ENCODE measurements around the gene CHMP4B. TPM values are rescaled to one million over a fixed set of nuclear protein-coding genes. Genes with fewer than 3 reads are reported as not detected.
A peak's percentile ranks its signal among the peaks of the same experiment; 100 is the strongest.

CHMP4B gene
- total RNA-seq, 1 donor from 2014 or later: 56.0 TPM

DNA sequence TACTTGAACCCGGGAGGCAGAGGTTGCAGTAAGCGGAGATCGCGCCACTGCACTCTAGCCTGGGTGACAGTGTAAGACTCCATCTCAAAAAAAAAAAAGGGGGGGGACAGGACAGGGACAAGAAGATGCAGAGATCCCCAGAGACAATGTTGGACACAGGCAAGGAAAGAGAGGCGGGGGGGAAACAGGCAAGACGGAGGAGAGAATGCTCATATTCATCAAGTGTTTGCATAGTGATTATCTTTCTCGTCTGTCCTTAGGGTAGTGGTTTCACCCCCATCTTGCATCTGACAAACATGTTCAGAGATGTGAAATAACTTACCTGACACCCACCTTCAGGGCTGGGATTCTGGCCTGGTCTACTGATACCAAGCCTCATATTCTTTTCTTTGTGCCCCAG lies 29.0 kb downstream of the CHMP4B start:
- DNase-seq: no peak

DNA sequence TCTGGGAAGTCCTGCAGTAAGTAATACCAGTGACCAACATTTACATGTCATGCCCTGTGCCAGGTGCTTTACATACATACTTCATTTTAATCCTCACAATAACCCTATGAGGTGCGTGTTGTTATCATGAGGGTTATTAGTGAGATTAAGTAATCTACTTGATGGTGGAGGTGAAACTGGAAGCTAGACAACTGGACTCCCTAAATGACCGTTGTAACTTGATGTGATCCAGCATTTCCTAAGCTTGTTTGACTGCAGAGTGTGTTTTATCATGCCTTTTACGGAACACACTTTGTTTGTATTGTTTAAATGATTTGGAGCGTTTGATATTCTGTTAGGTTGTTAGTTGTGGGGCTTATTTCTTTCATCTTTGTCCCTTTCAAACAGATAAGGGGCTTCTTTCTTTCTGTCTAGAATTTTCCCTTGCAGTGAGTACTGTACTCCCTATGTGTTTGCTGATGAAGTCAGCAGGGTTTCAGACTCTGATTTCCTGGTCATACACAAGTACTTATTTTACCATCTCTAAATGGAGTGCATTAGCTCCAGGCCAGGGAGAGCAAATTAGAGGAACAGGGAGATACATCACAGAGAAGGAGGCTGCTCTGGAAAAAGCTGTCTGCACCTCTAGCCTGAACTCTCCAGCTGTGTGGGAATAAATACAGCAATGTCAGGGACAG lies 29.7 kb downstream of the CHMP4B start:
- no peak for DNase-seq

DNA sequence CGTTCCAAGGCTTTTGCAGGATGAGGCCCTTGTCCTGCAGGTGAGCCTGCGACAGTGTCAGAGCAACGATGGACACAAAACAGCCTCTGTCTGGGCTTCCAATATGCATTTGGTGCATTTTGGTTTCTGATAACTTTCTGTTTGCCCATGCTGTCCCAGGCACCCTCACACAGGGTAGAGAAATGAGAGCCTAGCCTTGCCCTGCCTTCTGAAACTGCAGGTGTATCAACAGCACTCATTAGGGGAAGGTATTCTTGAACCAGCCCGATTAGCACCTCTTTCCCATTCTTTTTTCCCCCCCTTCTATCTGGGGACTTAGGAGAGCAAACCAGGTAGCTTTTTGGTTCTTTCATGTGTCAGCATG lies 30.3 kb downstream of the CHMP4B start:
- no peak for DNase-seq

- DNase-seq: no peak
Observed at GRCh38 chr20:33842346-33842745, 31.2 kb downstream of the CHMP4B start.

DNA sequence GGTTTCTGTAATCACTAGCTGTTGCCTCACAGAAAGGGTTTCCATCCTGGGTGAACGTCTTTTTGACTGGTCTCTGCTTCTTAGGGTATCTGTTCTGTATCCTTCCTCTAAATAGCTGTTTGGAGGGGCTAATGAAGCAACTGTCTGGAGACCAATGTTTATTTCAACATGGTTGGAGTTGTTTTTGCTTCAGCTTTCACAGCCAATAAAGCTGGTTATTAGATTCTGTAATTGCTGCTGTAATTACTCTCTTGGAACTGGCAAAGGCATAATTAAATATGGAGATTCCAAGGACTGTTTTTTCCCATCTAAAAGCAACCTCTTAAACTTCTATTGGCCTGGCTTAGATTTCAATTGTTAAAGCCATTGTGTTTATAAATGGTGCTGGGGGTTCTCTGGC lies 31.9 kb downstream of the CHMP4B start:
- no peak for DNase-seq

DNA sequence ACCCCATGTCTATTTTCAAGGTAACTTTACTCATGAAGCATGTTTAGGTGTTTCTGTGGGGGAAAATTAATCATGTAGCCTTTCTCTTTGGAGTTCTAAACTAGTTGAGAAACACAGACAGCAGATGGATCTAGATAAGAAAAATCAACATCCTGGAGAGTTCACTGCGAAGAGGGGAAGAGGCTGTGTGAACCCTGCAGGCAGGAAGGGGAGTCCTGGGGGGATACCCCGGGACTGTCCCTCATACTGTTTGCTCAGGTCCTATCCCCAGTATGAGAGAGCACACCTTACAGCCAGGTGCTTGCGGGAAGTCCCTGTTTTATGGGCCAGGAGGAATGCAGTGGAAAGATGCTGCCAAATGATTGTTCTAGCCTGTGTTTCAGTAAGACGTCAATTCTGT lies 32.7 kb downstream of the CHMP4B start:
- DNase-seq: no peak

DNA sequence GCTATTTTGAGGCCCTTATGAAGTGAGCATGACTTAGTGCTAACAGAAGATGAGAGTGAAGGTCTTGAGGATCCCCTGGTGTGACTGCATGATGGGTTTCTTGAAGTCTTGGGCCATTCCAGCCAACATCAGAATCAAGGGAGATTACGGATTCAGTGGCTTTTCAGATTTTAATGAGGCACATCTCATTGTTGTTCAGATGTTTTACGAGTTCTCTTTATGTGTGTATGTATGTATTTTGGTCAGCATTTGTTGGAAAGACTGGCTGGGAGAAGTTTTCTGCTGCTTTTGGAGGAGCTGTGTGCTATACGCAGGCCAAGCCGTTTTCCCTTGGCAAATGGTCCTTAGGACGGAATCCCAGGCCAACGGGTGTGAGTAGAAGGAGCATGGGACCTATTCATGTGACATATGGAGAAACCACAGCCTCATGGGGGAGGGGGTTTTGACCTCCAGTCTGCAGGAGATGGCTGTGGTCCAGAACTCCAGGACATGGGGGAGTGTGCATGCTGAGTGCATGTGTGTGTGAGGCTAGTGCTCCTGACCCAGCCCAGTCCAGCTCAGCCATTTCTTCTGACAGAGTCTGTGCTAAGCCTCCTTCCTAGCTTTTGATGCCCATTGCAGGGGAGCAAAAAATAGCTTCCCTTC lies 35.3 kb downstream of the CHMP4B start:
- DNase-seq: peak; percentile 52

GRCh38 chr20:33847006-33847405 lies 35.9 kb downstream of the CHMP4B start:
- no peak for DNase-seq

- no peak for DNase-seq
Observed at GRCh38 chr20:33848391-33848790, 37.2 kb downstream of the CHMP4B start.

DNA sequence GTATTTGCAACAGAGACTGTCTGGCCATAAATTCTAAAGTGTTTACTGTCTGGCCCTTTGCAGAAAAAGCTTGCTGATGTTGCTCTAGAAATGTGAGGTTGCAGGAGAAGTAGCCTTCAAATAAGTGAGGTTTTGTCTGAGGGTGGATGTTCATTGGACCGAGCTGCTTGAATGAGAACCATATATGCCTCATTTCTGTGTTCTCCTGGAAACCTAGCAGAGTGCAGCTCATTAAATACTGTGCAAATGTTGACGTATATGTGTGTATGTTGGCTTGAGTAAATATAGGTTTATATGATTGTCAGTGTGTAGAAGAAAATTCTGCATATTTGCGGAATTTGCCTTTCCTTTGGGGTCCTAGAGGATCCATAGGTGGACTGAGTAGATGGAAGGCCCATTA lies 39.0 kb downstream of the CHMP4B start:
- DNase-seq: no peak

- no peak for DNase-seq
Observed at GRCh38 chr20:33851842-33852466, 40.8 kb downstream of the CHMP4B start.

DNA sequence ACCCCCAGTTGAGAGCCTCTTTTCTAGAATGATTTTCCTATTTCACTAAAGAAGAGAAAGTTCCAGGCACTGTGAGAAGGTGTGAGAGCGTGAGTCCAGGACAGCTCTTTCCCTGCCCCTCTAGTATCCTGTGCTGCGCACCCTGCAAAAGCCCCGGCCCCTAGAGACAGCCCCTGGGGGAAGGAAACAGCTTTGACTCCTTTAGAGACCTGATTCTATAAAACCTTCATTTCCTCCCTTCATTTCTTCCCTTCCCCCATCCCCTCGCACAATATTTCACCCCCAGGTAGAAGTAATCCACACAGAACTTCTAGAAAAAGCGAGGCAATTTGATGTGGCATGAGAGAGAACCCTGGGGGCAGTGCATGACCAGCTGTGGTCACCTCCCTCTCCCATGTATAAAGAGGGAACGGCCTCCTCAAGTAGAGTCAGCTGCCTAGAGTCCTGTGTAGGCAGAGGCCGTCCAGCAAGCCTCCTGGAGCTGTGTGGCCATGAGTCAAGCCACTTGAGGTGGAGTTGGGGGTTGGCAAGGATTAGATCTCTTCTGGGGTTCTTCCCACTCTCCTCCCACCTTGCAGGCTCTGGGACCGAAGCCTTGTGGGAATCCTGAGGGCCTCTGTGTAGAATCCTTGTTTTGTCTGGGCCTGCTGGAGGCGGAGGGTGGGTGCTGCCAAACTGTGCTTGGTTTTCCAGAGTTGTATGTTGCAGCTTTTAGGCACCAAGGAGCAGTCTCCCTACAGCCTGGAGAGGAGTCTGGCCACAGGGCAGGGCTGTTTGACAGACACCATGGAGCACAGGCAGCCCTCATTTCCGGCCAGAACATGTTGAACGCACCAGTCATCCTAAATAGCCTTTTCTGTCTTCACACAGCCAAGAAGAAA lies 41.7 kb downstream of the CHMP4B start:
- no peak for DNase-seq

DNA sequence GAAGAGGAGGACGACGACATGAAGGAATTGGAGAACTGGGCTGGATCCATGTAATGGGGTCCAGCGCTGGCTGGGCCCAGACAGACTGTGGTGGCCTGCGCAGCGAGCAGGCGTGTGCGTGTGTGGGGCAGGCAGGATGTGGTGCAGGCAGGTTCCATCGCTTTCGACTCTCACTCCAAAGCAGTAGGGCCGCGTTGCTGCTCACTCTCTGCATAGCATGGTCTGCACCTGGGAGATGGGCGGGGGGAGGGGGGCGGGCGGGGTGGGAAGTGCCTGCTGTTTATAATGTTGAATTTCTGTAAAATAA lies 42.3 kb downstream of the CHMP4B start:
- DNase-seq: no peak

DNA sequence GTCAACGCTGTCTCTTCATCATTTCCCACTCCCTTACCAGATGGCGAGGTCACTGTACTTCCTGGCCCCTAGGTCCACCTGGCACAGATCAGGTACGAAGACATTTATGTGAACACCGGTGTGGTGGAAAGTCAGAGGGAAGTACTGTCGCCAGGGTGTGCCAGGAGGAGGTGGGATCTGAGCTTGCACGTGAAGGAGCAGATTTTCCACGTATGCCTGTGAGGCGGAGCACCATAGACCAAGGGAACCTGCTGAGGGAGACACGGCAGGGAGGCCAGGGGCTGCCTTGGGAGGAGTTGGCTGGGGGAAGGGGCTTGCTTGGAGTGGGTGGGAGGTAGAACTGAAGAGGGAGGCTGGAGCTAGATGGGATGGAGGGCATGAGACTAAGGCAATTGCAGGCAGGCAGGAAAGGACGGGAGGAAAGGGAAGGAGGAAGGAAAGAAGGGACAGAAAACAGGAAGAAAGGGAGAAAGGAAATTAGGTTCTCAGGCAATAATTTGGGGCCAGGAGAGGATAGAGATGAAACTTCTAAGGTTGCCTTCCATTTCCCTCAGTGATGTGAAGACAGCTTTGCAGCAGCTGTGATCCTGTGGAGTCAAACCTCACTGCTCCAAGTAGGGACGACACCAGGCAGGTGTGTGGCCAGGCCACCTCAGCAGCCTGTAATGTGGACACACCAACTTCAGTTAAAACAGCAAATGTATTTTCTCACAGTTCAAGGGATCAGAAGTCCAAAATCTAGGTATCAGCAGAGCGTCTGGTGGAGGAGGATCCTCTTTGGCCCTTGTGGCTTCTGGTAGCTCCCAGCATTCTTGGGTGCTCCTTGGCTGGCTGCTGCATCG lies 46.8 kb downstream of the CHMP4B start:
- DNase-seq: no peak

DNA sequence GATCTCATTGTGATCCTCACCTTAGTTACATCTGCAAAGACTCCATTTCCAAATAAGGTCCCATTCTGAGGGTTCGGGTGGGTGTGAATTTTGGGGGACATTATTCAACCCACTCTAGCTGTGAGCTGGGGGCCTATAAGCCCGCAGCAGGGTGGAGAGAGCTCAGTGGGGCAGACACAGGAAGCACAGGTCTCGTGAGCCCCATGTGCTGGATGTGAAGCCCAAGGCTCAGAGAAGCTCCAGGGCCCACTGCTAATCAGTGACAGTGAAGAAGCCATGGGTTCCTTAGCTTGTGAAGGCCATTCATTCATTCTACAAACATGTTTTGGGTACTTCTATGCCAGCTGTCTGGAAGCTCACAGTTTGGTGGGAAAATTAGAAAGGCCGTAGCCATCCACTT lies 47.5 kb downstream of the CHMP4B start:
- DNase-seq: no peak

- no peak for DNase-seq
Observed at GRCh38 chr20:33859157-33859695, 48.1 kb downstream of the CHMP4B start.

DNA sequence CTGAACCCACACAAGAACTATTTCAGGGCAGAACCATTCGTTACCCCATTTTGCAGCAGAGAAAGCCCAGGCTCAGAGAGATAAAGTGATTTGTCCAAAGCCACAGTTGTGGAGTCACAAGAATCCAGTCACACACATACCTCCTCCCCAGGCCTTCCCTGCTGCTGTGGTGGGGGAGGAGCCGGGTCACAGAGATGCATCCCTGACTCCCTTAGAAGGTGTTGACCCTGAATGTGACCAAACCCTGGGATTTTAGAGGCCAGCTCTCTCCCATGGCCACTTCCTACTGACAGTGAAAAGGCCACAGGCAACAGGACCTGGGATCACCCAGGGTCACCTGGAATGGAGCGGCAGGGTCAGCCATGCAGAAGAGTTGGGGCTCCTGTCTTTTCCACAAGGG lies 48.6 kb downstream of the CHMP4B start:
- DNase-seq: no peak

GRCh38 chr20:33861458-33861857 lies 50.3 kb downstream of the CHMP4B start:
- no peak for DNase-seq

DNA sequence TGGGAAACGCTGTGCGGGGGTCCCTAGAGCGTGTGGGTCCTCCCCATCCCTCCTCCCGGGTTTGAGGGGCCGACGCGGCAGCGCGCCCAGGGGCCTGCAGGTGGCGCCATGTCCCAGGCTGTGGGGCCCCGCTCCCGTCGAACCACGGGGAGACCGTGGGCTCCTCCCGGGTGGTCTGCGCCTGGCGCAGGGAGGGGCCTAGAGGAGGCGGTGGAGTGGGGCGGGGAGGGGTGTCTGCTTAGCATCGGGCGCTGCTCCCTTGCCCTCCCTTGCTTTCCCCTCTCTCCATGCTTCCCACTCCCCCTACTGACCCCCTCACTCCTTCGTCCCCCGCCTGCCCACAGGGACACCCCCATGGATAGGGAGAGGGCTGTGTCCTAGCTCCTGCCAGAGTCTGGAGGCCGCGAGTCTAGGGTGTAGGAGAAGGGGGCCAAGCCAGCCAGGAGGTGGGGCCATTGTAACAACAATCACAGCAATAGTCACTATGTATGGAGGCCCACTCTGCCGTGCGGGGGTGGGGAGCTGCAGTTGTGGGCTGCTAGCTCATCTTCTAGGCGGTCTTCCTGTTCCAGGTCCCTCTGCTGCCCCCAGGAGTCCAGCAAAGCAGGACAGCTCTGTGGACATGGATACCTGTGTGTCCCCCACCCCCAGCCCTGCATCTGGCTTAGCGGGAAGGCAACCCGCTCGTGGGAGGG lies 51.7 kb downstream of the CHMP4B start:
- DNase-seq: peak; percentile 80

GRCh38 chr20:33863440-33864323 lies 52.5 kb downstream of the CHMP4B start:
- no peak for DNase-seq

Measured in tongue (tissue), 2 donors.